Measurements from ENCODE around the gene TEP1. TPM values are rescaled to one million over a fixed set of nuclear protein-coding genes. Genes with fewer than 3 reads are reported as not detected.

Gene TEP1
- total RNA-seq, 1 experiment from 2014 or later, result 17.1 TPM

- ChIA-PET POLR2A (no interaction called here), CTCF (no interaction called here)
- Histone ChIP-seq H3K4me1 (ENCODE audit: control insufficient read depth, insufficient read depth, low read length) (peaks cover 3% of the 10 kb centered on the region; the same call in 1 of the 2 replicates), H3K4me3 (ENCODE audit: low read depth in 2 of 2, low read length in 2 of 2) (no peak overlapping the region), H3K9me3 (ENCODE audit: control insufficient read depth, insufficient read depth, low read depth, low read length) (no peaks in the 10 kb centered on the region), H3K36me3 (ENCODE audit: control insufficient read depth, insufficient read depth, low read length) (peaks cover 4% of the 10 kb centered on the region; the same call in 1 of the 2 replicates), H3K27ac (ENCODE audit: low read length) (no peak overlapping the region), H3K27me3 (ENCODE audit: control insufficient read depth, insufficient read depth, low read length) (no peaks in the 10 kb centered on the region)
- no peak for DNase-seq (ENCODE audit: low read depth, low spot score)
- no peak for ATAC-seq
- intact Hi-C loops (cut with micrococcal nuclease; ENCODE audit: unreplicated experiment), result no loop called here
- in situ Hi-C loops (cut with HindIII; ENCODE audit: low pct_unique_long_range_greater_than_20kb, low sequenced_read_pairs), result no loop called here
- BruUV-seq (replicated peaks), result no TSS peak
- TF ChIP-seq REST (IDR thresholded peaks at IDR 0.05; ENCODE audit: insufficient read depth in 1 of 2, low read depth in 2 of 2, low read length in 1 of 2), result no peak
- TF ChIP-seq POLR2AphosphoS5 (IDR thresholded peaks at IDR 0.05; ENCODE audit: low read depth, low read length), result no peak
- no peak for TF ChIP-seq CTCF (IDR thresholded peaks at IDR 0.05)
- TF ChIP-seq SIN3A (IDR thresholded peaks at IDR 0.05; ENCODE audit: borderline replicate concordance, insufficient read depth, low read depth, low read length), result no peak
- no peak for TF ChIP-seq TCF7L2 (IDR thresholded peaks at IDR 0.05; ENCODE audit: low read depth, low read length)
Observed at GRCh38 chr14:20346713-20347112, 66.6 kb downstream of the TEP1 start.

GRCh38 chr14:20345366-20345765 lies 67.9 kb downstream of the TEP1 start:
- TF ChIP-seq CTCF (IDR thresholded peaks at IDR 0.05) (no peak), SIN3A (IDR thresholded peaks at IDR 0.05; ENCODE audit: borderline replicate concordance, insufficient read depth, low read depth, low read length) (no peak), POLR2AphosphoS5 (IDR thresholded peaks at IDR 0.05; ENCODE audit: low read depth, low read length) (no peak), REST (IDR thresholded peaks at IDR 0.05; ENCODE audit: insufficient read depth in 1 of 2, low read depth in 2 of 2, low read length in 1 of 2) (no peak), TCF7L2 (IDR thresholded peaks at IDR 0.05; ENCODE audit: low read depth, low read length) (no peak)
- Histone ChIP-seq H3K36me3 (ENCODE audit: control insufficient read depth, insufficient read depth, low read length) (peaks cover 4% of the 10 kb centered on the region; the same call in 1 of the 2 replicates), H3K27me3 (ENCODE audit: control insufficient read depth, insufficient read depth, low read length) (no peaks in the 10 kb centered on the region), H3K4me3 (ENCODE audit: low read depth in 2 of 2, low read length in 2 of 2) (no peak overlapping the region), H3K4me1 (ENCODE audit: control insufficient read depth, insufficient read depth, low read length) (peaks cover 3% of the 10 kb centered on the region; the same call in 1 of the 2 replicates), H3K27ac (ENCODE audit: low read length) (no peak overlapping the region), H3K9me3 (ENCODE audit: control insufficient read depth, insufficient read depth, low read depth, low read length) (no peaks in the 10 kb centered on the region)
- intact Hi-C loops (cut with micrococcal nuclease; ENCODE audit: unreplicated experiment), result no loop called here
- CTCF ChIA-PET, result no interaction called here
- no peak for DNase-seq (ENCODE audit: low read depth, low spot score)
- in situ Hi-C loops (cut with HindIII; ENCODE audit: low pct_unique_long_range_greater_than_20kb, low sequenced_read_pairs), result no loop called here
- no peak for ATAC-seq
- POLR2A ChIA-PET, result no interaction called here
- BruUV-seq (replicated peaks), result no TSS peak
